ENCODE measurements around the gene INAFM2. TPM values are rescaled to one million over a fixed set of nuclear protein-coding genes. Genes with fewer than 3 reads are reported as not detected.
A peak's percentile ranks its signal among the peaks of the same experiment; 100 is the strongest.

INAFM2 gene
- total and polyA plus RNA-seq, 9 of the 15 experiments (the other 6 are each of a cell fraction or from before 2014, with no cell fraction given): 11.8 to 43.1 (median 27.2) TPM

DNA sequence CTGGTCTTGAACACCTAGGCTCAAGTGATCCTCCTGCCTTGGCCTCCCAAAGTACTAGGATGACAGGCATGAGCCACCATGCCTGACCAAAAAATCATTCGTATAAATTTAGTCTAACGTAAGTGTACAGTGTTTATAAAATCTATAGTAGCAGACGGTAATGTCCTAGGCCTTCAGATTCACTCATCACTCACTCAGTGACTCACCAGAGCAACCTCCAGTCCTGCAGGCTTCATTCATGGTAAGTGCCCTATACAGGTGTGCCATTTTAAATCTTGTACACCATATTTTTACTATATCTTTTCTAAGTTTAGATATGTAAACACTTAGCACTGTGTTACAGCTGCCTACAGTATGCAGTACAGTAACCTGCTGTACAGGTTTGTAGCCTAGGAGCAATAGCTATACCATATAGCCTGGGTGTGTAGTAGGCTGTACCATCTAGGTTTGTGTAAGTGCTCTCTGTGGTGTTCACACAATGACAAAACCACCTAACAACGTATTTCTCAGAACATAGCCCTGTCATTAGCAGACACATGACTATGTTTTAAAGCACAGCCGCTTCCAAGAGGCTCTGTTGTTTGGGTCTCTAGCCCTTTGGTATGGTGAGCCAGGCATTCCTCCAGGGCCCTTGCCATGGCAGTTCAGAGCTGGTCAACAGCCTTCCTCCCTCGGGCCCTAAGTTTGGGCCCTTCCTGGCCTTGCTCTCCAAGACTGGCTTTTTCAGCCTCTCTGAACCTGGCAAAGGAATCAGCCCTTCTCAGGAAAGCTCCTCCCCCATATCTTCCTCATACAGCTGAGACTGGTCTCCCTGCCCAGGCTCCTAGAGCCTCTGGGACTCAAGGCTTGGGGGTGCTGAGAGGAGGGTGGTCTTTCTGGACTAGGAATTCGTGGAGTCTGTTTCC lies 19.2 kb downstream of the INAFM2 start:
- Histone ChIP-seq H3K27ac (ENCODE audit: extremely low read depth, low read depth, low read length) (no peak overlapping the region), H3K79me2 (ENCODE audit: control insufficient read depth, insufficient read depth, low read length) (no peaks in the 10 kb centered on the region), H3K27me3 (ENCODE audit: control insufficient read depth in 2 of 2, insufficient read depth in 2 of 2, low read length in 2 of 2) (no peaks in the 10 kb centered on the region), H3K4me1 (replicated peaks in 1 of 2; ENCODE audit: control insufficient read depth in 2 of 2, insufficient read depth in 2 of 2, low read length in 2 of 2) (peaks cover 7 to 33% of the 10 kb centered on the region in 2 experiments), H2AFZ (ENCODE audit: low read depth, low read length) (peak overlapping the region; percentile 57), H3K4me3 (no peak overlapping the region), H3K9ac (ENCODE audit: insufficient read depth in 1 of 2, low read depth in 2 of 2, low read length in 2 of 2) (peak overlapping the region in 1 of 2 experiments; percentile 8; a peak in 1 of 4 replicates), H4K20me1 (replicated peaks; ENCODE audit: control insufficient read depth, insufficient read depth, low read length) (peaks cover 6% of the 10 kb centered on the region; the same call in 1 of the 2 replicates), H3K4me2 (ENCODE audit: insufficient read depth, low read length) (no peak overlapping the region), H3K9me3 (replicated peaks; ENCODE audit: control insufficient read depth, insufficient read depth, low read depth, low read length) (no peaks in the 10 kb centered on the region), H3K9me1 (ENCODE audit: control insufficient read depth, insufficient read depth, low read length) (no peaks in the 10 kb centered on the region), H3K36me3 (ENCODE audit: control insufficient read depth, insufficient read depth, low read length) (no peaks in the 10 kb centered on the region)
- no peak for TF ChIP-seq ZNF146 (CRISPR knock-in tag; IDR thresholded peaks at IDR 0.05; ENCODE audit: unreplicated experiment)
- no peak for TF ChIP-seq ZNF586 (CRISPR knock-in tag; conservative IDR thresholded peaks at IDR 0.05)
- TF ChIP-seq SREBF1 (IDR thresholded peaks at IDR 0.05; ENCODE audit: borderline replicate concordance, low read depth, low read length): no peak
- TF ChIP-seq FUS (optimal IDR thresholded peaks at IDR 0.05; ENCODE audit: low read depth, low read length): no peak
- no peak for TF ChIP-seq CGGBP1 (CRISPR knock-in tag; IDR thresholded peaks at IDR 0.05)
- in situ Hi-C loops (cut with MboI): loop anchor here (10.0 kb wide), 1 partner anchor 542 kb away; no protein-coding TSS in a partner anchor
- FAIRE-seq: no peak
- POLR2A ChIA-PET: interaction anchor here (0.9 to 4.8 kb wide), 3 partner anchors 10 to 80 kb away, joined by 3 to 30 read pairs (median 4); no protein-coding TSS in a partner anchor
- no peak for DNase-seq (ENCODE audit: extremely low read depth in 1 of 4, low spot score in 3 of 4)
- no peak for ATAC-seq
- CTCF ChIA-PET (ENCODE audit: low intra/inter-chr PET ratio): interaction anchor here (0.8 to 0.9 kb wide), 2 partner anchors 63 to 80 kb away, joined by 3 read pairs; no protein-coding TSS in a partner anchor
- intact Hi-C loops (cut with micrococcal nuclease): no loop called here
- BruUV-seq (replicated peaks): no TSS peak
- WGBS (ENCODE audit: insufficient coverage, low coverage, missing lambda C conversion rate): 38% methylated on average over 6 of the region's 7 CpGs

Data from K562 (cell line).